Measurements from ENCODE around the gene WWC1. TPM values are rescaled to one million over a fixed set of nuclear protein-coding genes. Genes with fewer than 3 reads are reported as not detected.

The WWC1 gene
- total and polyA plus RNA-seq, 4 donors = 12.9 to 47.1 (median 29.4) TPM

GRCh38 chr5:168263121-168263520 is 28.3 kb upstream of the WWC1 start:
- 73% methylated on average over 2 of the region's 13 CpGs for WGBS (ENCODE audit: insufficient coverage)
- Histone ChIP-seq H3K4me3 (ENCODE audit: low read depth, low read length) (no peak overlapping the region), H3K36me3 (ENCODE audit: control insufficient read depth, insufficient read depth, low read length) (peaks cover 15% of the 10 kb centered on the region), H3K27me3 (ENCODE audit: control insufficient read depth, insufficient read depth, low read length) (no peaks in the 10 kb centered on the region), H3K27ac (ENCODE audit: low read depth, low read length) (no peak overlapping the region), H3K4me1 (ENCODE audit: control insufficient read depth, insufficient read depth, low read length) (no peaks in the 10 kb centered on the region), H3K9me3 (ENCODE audit: control insufficient read depth, insufficient read depth, low read length) (no peaks in the 10 kb centered on the region)
- no peak for DNase-seq (ENCODE audit: low read depth in 4 of 6, low spot score in 6 of 6)

- no peak for DNase-seq (ENCODE audit: low read depth in 4 of 6, low spot score in 6 of 6)
- Histone ChIP-seq H3K36me3 (ENCODE audit: control insufficient read depth, insufficient read depth, low read length) (peaks cover 15% of the 10 kb centered on the region), H3K9me3 (ENCODE audit: control insufficient read depth, insufficient read depth, low read length) (no peaks in the 10 kb centered on the region), H3K4me3 (ENCODE audit: low read depth, low read length) (no peak overlapping the region), H3K27me3 (ENCODE audit: control insufficient read depth, insufficient read depth, low read length) (no peaks in the 10 kb centered on the region), H3K27ac (ENCODE audit: low read depth, low read length) (no peak overlapping the region), H3K4me1 (ENCODE audit: control insufficient read depth, insufficient read depth, low read length) (peaks cover 15% of the 10 kb centered on the region)
- WGBS (ENCODE audit: insufficient coverage) = 95% methylated on average over 6 of the region's 6 CpGs
These were observed 25.4 kb upstream of the WWC1 start for GRCh38 chr5:168266016-168266415.

- H3K4me1 ChIP-seq (ENCODE audit: control insufficient read depth, insufficient read depth, low read length) = peaks cover 15% of the 10 kb centered on the region
- 2% methylated on average over 24 of the region's 30 CpGs for WGBS (ENCODE audit: insufficient coverage)
- H3K27me3 ChIP-seq (ENCODE audit: control insufficient read depth, insufficient read depth, low read length) = no peaks in the 10 kb centered on the region
- H3K27ac ChIP-seq (ENCODE audit: low read depth, low read length) = no peak overlapping the region
- no peaks in the 10 kb centered on the region for H3K36me3 ChIP-seq (ENCODE audit: control insufficient read depth, insufficient read depth, low read length)
- H3K9me3 ChIP-seq (ENCODE audit: control insufficient read depth, insufficient read depth, low read length) = no peaks in the 10 kb centered on the region
- DNase-seq (ENCODE audit: low read depth in 4 of 6, low spot score in 6 of 6) = peak; percentile 86 to 98 (median 90)
- H3K4me3 ChIP-seq (ENCODE audit: low read depth, low read length) = peak overlapping the region; percentile 41
These were observed 22.2 kb upstream of the WWC1 start for GRCh38 chr5:168268949-168269936.

- H3K4me3 ChIP-seq (ENCODE audit: low read depth, low read length) = no peak overlapping the region
These were observed 21.5 kb upstream of the WWC1 start for GRCh38 chr5:168269937-168270330.

GRCh38 chr5:168270476-168270875 is 21.0 kb upstream of the WWC1 start:
- Histone ChIP-seq H3K4me1 (ENCODE audit: control insufficient read depth, insufficient read depth, low read length) (peaks cover 15% of the 10 kb centered on the region), H3K9me3 (ENCODE audit: control insufficient read depth, insufficient read depth, low read length) (no peaks in the 10 kb centered on the region), H3K36me3 (ENCODE audit: control insufficient read depth, insufficient read depth, low read length) (no peaks in the 10 kb centered on the region), H3K27me3 (ENCODE audit: control insufficient read depth, insufficient read depth, low read length) (no peaks in the 10 kb centered on the region), H3K4me3 (ENCODE audit: low read depth, low read length) (no peak overlapping the region), H3K27ac (ENCODE audit: low read depth, low read length) (no peak overlapping the region)
- 80% methylated on average over 1 of the region's 3 CpGs for WGBS (ENCODE audit: insufficient coverage)
- no peak for DNase-seq (ENCODE audit: low read depth in 4 of 6, low spot score in 6 of 6)

More at GRCh38 chr5:168269937-168270330, 21.5 kb upstream of the WWC1 start:
- H3K9me3 ChIP-seq (ENCODE audit: control insufficient read depth, insufficient read depth, low read length) = no peaks in the 10 kb centered on the region
- H3K27ac ChIP-seq (ENCODE audit: low read depth, low read length) = no peak overlapping the region
- no peaks in the 10 kb centered on the region for H3K36me3 ChIP-seq (ENCODE audit: control insufficient read depth, insufficient read depth, low read length)
- peaks cover 15% of the 10 kb centered on the region for H3K4me1 ChIP-seq (ENCODE audit: control insufficient read depth, insufficient read depth, low read length)
- WGBS (ENCODE audit: insufficient coverage) = 86% methylated on average over 1 of the region's 3 CpGs
- DNase-seq (ENCODE audit: low read depth in 4 of 6, low spot score in 6 of 6) = peak in 1 of 6 donors; percentile 34
- no peaks in the 10 kb centered on the region for H3K27me3 ChIP-seq (ENCODE audit: control insufficient read depth, insufficient read depth, low read length)

GRCh38 chr5:168273056-168273980 is 18.1 kb upstream of the WWC1 start:
- no CpG with 5 or more reads among the region's 3 CpGs for WGBS (ENCODE audit: insufficient coverage)
- DNase-seq (ENCODE audit: low read depth in 4 of 6, low spot score in 6 of 6) = peak in 1 of 6 donors; percentile 40
- H3K4me3 ChIP-seq (ENCODE audit: low read depth, low read length) = no peak overlapping the region

GRCh38 chr5:168274406-168274805 is 17.0 kb upstream of the WWC1 start:
- WGBS (ENCODE audit: insufficient coverage) = 86% methylated on average over 1 of the region's 1 CpG
- Histone ChIP-seq H3K4me1 (ENCODE audit: control insufficient read depth, insufficient read depth, low read length) (peaks cover 11% of the 10 kb centered on the region), H3K27me3 (ENCODE audit: control insufficient read depth, insufficient read depth, low read length) (no peaks in the 10 kb centered on the region), H3K27ac (ENCODE audit: low read depth, low read length) (no peak overlapping the region), H3K36me3 (ENCODE audit: control insufficient read depth, insufficient read depth, low read length) (no peaks in the 10 kb centered on the region), H3K4me3 (ENCODE audit: low read depth, low read length) (no peak overlapping the region), H3K9me3 (ENCODE audit: control insufficient read depth, insufficient read depth, low read length) (no peaks in the 10 kb centered on the region)
- no peak for DNase-seq (ENCODE audit: low read depth in 4 of 6, low spot score in 6 of 6)

More at GRCh38 chr5:168273056-168273980, 18.1 kb upstream of the WWC1 start:
- peaks cover 22% of the 10 kb centered on the region for H3K4me1 ChIP-seq (ENCODE audit: control insufficient read depth, insufficient read depth, low read length)
- H3K27ac ChIP-seq (ENCODE audit: low read depth, low read length) = no peak overlapping the region
- no peaks in the 10 kb centered on the region for H3K27me3 ChIP-seq (ENCODE audit: control insufficient read depth, insufficient read depth, low read length)
- H3K36me3 ChIP-seq (ENCODE audit: control insufficient read depth, insufficient read depth, low read length) = no peaks in the 10 kb centered on the region
- no peaks in the 10 kb centered on the region for H3K9me3 ChIP-seq (ENCODE audit: control insufficient read depth, insufficient read depth, low read length)

GRCh38 chr5:168275940-168276339 is 15.5 kb upstream of the WWC1 start:
- no peak for DNase-seq (ENCODE audit: low read depth in 4 of 6, low spot score in 6 of 6)
- H3K9me3 ChIP-seq (ENCODE audit: control insufficient read depth, insufficient read depth, low read length) = no peaks in the 10 kb centered on the region
- H3K27ac ChIP-seq (ENCODE audit: low read depth, low read length) = no peak overlapping the region
- WGBS (ENCODE audit: insufficient coverage) = 33% methylated on average over 2 of the region's 5 CpGs
- no peaks in the 10 kb centered on the region for H3K27me3 ChIP-seq (ENCODE audit: control insufficient read depth, insufficient read depth, low read length)
- no peaks in the 10 kb centered on the region for H3K36me3 ChIP-seq (ENCODE audit: control insufficient read depth, insufficient read depth, low read length)
- no peak overlapping the region for H3K4me3 ChIP-seq (ENCODE audit: low read depth, low read length)
- H3K4me1 ChIP-seq (ENCODE audit: control insufficient read depth, insufficient read depth, low read length) = peaks cover 7% of the 10 kb centered on the region

GRCh38 chr5:168282120-168282519 is 9.3 kb upstream of the WWC1 start:
- H3K27me3 ChIP-seq (ENCODE audit: control insufficient read depth, insufficient read depth, low read length) = no peaks in the 10 kb centered on the region
- no peak overlapping the region for H3K4me3 ChIP-seq (ENCODE audit: low read depth, low read length)
- H3K9me3 ChIP-seq (ENCODE audit: control insufficient read depth, insufficient read depth, low read length) = peaks cover 7% of the 10 kb centered on the region
- no peaks in the 10 kb centered on the region for H3K36me3 ChIP-seq (ENCODE audit: control insufficient read depth, insufficient read depth, low read length)
- DNase-seq (ENCODE audit: low read depth in 4 of 6, low spot score in 6 of 6) = no peak
- WGBS (ENCODE audit: insufficient coverage) = 30% methylated on average over 3 of the region's 7 CpGs
- no peak overlapping the region for H3K27ac ChIP-seq (ENCODE audit: low read depth, low read length)
- no peaks in the 10 kb centered on the region for H3K4me1 ChIP-seq (ENCODE audit: control insufficient read depth, insufficient read depth, low read length)

Data from spinal cord (tissue), 10 donors.